NCI-H2171 treated with DMSO at 0.1 percent for 48 hours (cell line): ENCODE results near the gene CHTF18.
"Not testable (repeated sequence)": the region's sequence is repeated elsewhere in the genome, so short reads cannot be mapped to it uniquely, and the experiment has no call there.

Source experiments
- DNase-seq: peaks from one replicate; lab custom pipeline; 2025; lab: John Stamatoyannopoulos, UW

CHTF18 gene

GRCh38 chr16:830871-831570, 42.6 kb downstream of the CHTF18 start:
- DNase-seq = no peak

- DNase-seq = no peak
Measured at GRCh38 chr16:831571-832413, 43.4 kb downstream of the CHTF18 start.

- no peak for DNase-seq
Measured at GRCh38 chr16:832652-833336, 44.4 kb downstream of the CHTF18 start.

- no peak for DNase-seq
Measured at GRCh38 chr16:833411-833810, 45.0 kb downstream of the CHTF18 start.

- DNase-seq = no peak
Measured at GRCh38 chr16:835373-835772, 47.0 kb downstream of the CHTF18 start.

- no peak for DNase-seq
Measured at GRCh38 chr16:836221-836620, 47.8 kb downstream of the CHTF18 start.

- DNase-seq = not testable (repeated sequence)
Measured at GRCh38 chr16:836822-837221, 48.4 kb downstream of the CHTF18 start.

- no peak for DNase-seq
Measured at GRCh38 chr16:838741-839140, 50.3 kb downstream of the CHTF18 start.

- DNase-seq = peak; percentile 24
Measured at GRCh38 chr16:839643-840408, 51.4 kb downstream of the CHTF18 start.

GRCh38 chr16:840561-841454, 52.4 kb downstream of the CHTF18 start:
- no peak for DNase-seq

GRCh38 chr16:841455-842060, 53.1 kb downstream of the CHTF18 start:
- DNase-seq = no peak

GRCh38 chr16:842061-842476, 53.6 kb downstream of the CHTF18 start:
- DNase-seq = no peak

- DNase-seq = no peak
Measured at GRCh38 chr16:842711-843560, 54.5 kb downstream of the CHTF18 start.

- DNase-seq = no peak
Measured at GRCh38 chr16:843771-844170, 55.4 kb downstream of the CHTF18 start.

GRCh38 chr16:844638-845350, 56.4 kb downstream of the CHTF18 start:
- DNase-seq = no peak

- DNase-seq = no peak
Measured at GRCh38 chr16:845351-845745, 56.9 kb downstream of the CHTF18 start.

- DNase-seq = no peak
Measured at GRCh38 chr16:847151-847550, 58.7 kb downstream of the CHTF18 start.
